ENCODE measurements around the gene POLR3B.

DNA sequence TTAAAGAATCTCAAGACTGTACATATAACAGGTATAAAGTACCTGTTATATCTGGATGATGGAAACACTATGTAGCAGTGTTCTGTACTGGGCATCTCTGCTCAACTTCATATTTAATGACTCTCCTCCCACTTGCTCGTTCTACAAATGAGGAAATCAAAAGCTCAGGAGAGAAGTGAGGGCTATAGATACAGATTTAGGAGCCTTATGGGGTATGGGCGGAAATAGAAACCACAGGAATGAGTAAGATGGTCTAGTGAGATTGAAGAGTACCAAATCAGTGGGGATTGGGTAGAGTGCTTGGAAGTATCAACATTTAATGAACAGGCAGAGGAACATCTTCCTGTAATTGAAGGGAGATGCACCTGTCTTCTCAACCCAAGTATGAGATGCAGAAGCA, 23.8 kb upstream of the POLR3B start:
- TF ChIP-seq, protein P1, sequence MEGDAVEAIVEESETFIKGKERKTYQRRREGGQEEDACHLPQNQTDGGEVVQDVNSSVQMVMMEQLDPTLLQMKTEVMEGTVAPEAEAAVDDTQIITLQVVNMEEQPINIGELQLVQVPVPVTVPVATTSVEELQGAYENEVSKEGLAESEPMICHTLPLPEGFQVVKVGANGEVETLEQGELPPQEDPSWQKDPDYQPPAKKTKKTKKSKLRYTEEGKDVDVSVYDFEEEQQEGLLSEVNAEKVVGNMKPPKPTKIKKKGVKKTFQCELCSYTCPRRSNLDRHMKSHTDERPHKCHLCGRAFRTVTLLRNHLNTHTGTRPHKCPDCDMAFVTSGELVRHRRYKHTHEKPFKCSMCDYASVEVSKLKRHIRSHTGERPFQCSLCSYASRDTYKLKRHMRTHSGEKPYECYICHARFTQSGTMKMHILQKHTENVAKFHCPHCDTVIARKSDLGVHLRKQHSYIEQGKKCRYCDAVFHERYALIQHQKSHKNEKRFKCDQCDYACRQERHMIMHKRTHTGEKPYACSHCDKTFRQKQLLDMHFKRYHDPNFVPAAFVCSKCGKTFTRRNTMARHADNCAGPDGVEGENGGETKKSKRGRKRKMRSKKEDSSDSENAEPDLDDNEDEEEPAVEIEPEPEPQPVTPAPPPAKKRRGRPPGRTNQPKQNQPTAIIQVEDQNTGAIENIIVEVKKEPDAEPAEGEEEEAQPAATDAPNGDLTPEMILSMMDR (IDR thresholded peaks at IDR 0.05), result no peak
- TF ChIP-seq POLR2A (IDR thresholded peaks at IDR 0.05), result no peak
